GM15510 (cell line): ENCODE measurements around the gene ZNF594.

Source experiments
- POLR2A ChIP-seq: IDR thresholded peaks from 3 replicates; pipeline ENCODE4 v1.6.1; 2011; ENCODE audit warnings: borderline replicate concordance; ENCODE audit not compliant: insufficient read length; ENCODE audit errors: extremely low read depth

The ZNF594 gene

GRCh38 chr17:5210091-5210490 is 18.4 kb upstream of the ZNF594 start:
- no peak for TF ChIP-seq POLR2A

DNA sequence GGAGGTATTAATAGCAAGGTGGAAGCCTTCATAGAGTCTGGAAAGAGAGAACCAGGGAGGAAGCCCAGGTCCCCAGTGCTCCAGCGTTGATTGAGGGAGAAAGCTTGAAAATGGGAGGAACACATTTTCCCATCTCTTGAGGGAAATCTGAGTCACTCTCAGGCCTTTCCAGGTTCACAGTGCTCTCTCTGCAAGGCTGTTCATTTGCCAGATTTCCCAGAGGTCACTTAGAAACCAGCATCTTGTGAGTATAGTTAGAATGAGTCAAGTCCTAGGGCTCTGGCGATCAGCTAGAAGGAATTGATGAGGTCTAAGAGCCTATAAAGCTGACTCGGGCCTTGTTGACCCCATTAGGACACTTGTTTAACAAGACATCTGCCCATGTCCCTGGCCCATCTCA is 17.7 kb upstream of the ZNF594 start:
- no peak for TF ChIP-seq POLR2A

GRCh38 chr17:5203908-5204294 is 12.2 kb upstream of the ZNF594 start:
- TF ChIP-seq POLR2A, result no peak

- no peak for TF ChIP-seq POLR2A
These were observed 11.7 kb upstream of the ZNF594 start for GRCh38 chr17:5203178-5203907.

DNA sequence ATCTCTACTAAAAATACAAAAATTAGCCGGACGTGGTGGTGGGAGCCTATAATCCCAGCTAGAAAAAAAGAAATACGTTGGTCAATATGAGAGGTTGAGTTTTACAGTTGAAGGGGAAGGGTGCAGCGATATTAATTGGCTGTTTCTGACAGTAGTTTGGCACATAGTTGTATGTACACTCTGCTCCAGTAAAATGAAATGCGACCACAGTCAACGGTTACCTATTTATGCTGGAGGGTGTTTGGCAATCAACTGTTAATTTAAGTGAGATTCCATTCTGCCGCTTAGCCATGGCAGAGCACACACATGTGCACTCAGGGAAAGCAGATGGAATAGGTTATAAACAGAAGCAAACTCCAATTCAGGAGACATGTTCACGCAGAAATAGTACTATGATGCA is 9.3 kb upstream of the ZNF594 start:
- TF ChIP-seq POLR2A, result no peak

- TF ChIP-seq POLR2A, result no peak
These were observed 8.7 kb upstream of the ZNF594 start for GRCh38 chr17:5200360-5200759.

GRCh38 chr17:5198472-5198871 is 6.8 kb upstream of the ZNF594 start:
- peak; percentile 19 for TF ChIP-seq POLR2A

- no peak for TF ChIP-seq POLR2A
These were observed 2.7 kb upstream of the ZNF594 start for GRCh38 chr17:5194346-5194745.

DNA sequence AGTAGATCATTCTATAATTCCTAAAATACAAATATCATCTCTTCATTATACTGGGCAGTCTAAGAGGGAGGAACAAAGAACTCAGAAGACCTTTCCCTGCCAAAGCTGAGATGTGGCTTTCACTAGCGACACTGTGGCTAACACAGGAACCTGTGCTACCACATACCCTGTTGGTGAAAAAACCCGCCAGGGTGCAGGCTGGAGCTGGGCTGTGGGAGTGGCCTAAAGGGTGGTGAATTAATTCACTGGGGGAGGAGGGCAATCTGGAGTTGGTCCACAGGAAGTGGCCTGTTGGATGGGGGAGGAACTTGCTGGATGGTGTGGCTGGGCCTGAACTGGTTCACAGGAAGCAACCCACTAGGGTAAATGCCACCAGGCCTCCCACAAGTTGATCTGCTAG is 7.4 kb downstream of the ZNF594 start:
- TF ChIP-seq POLR2A, result no peak

DNA sequence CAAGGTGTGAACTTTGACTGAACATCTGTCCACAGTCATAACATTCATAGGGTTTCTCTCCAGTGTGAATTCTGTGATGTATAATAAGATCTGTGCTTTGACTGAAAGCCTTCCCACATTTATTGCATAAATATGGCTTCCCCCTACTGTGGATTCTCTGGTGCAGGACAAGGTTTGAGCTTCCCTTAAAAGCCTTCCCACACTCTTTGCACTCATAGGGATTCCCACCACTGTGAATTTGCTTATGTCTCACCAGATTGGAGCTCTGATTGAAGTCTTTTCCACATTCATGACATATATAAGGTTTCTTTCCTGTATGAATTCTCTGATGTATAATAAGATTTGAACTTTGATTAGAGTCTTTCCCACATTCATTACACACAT is 8.3 kb downstream of the ZNF594 start:
- TF ChIP-seq POLR2A, result no peak

DNA sequence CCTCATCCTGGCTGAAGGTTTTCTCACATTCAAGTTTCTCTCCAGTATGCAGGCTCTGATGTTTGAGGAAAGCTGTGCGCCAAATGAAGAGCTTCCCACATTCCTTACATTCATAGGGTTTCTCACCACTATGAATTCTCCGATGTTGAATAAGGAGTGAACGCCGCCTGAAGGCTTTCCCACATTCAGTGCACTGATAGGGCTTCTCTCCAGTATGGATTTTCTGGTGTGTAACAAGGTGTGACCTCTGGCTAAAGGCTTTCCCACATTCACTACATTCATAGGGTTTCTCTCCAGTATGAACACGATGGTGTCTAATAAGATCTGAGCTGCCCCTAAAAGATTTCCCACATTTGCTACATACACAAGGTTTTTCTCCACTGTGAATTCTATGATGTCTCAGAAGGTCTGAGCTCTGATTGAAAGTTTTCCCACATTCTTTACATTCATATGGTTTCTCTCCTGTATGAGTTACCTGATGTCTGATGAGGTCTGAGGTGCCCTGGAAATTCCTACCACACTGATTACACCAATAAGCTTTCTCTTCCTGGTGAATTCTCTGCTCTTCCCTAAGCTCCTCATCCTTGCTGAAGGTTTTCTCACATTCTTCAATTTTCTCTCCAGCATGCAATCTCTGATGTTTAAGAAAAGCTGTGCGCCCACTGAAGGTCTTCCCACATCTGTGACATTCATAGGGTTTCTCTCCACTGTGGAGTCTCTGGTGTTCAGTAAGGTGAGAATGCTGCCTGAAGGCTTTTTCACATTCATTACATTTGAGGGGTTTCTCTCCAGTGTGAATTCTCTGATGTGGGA is 8.9 kb downstream of the ZNF594 start:
- TF ChIP-seq POLR2A, result no peak

- TF ChIP-seq POLR2A, result no peak
These were observed 10.0 kb downstream of the ZNF594 start for GRCh38 chr17:5181509-5182305.

- no peak for TF ChIP-seq POLR2A
These were observed 12.7 kb downstream of the ZNF594 start for GRCh38 chr17:5179003-5179402.

GRCh38 chr17:5164436-5164835 is 27.2 kb downstream of the ZNF594 start:
- TF ChIP-seq POLR2A, result no peak

GRCh38 chr17:5139458-5139732 is 52.3 kb downstream of the ZNF594 start:
- TF ChIP-seq POLR2A, result no peak
